ENCODE results near the gene IFITM10. TPM values are rescaled to one million over a fixed set of nuclear protein-coding genes. Genes with fewer than 3 reads are reported as not detected.
A peak's percentile ranks its signal among the peaks of the same experiment; 100 is the strongest.

The IFITM10 gene
- polyA plus RNA-seq, 3 donors: 0.19 to 0.34 (median 0.31) TPM

DNA sequence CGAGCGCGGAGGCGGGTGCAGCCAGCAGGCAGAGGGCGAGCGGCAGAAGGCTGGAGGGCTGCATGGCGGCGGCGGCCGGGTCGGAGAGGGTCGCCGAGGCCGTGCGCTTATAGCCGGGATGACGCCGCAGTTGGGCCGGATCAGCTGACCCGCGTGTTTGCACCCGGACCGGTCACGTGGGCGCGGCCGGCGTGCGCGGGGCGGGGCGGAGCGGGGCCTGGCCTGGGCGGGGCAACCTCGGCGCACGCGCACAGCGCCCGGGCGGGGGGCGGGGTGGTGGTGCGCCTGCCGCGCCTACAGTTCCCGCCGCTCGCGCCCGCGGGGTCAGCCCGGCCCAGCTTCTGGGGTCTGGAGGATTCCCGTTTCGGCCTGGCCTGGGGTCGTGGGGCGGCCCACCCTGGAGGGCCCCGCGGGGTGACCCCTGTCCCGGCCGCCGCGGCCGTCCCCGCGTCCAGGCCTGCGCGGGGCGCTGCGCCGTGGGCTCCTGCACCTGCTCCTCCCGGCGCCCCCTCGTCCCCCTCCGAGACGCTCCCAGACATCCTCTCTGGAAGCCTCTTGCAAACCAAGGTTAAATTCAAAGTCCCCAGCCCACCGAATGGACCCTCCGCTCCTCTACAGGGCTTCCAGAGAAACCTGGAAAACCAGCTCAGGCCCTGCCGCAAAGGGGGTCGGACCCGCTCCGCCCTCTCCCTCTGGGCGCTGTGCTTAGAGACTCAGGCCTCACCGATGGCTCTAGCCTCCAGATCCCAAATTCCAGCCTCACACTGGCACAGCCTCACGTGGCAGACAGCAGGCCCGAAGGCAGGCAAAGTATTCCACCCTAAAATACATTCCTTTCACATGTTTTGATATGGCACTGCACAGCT is 13.6 kb upstream of the IFITM10 start, which contains the start of gene CTSD:
Gene CTSD, minus strand, starts transcription at position 132 of the 866 bp plus-strand sequence. Its CDS starts 68 bp downstream, at position 64.
- peak; percentile 69 for DNase-seq

DNA sequence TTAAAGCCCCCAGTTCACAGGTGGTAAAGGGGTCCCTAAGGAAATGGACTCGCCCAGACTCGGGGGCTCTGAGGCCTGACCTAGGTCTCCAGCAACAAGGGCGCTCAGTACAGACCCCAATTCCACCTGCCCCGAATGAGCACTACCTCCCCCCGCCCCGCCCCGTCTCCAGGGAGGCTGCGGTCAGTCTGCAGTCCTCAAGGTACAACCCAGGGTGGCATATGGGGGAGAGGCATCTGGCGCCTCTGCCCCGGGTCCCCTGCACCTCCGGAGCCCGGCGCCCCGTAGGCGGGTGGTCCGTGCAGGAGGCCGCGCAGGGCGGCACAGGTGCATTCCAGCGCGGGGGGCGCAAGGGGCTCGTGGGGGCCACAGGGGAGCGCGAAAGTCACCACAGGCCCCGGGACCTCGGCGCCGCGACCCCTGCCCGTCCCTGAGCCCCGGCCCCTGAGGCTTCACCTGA is 13.0 kb upstream of the IFITM10 start:
- DNase-seq: no peak

DNA sequence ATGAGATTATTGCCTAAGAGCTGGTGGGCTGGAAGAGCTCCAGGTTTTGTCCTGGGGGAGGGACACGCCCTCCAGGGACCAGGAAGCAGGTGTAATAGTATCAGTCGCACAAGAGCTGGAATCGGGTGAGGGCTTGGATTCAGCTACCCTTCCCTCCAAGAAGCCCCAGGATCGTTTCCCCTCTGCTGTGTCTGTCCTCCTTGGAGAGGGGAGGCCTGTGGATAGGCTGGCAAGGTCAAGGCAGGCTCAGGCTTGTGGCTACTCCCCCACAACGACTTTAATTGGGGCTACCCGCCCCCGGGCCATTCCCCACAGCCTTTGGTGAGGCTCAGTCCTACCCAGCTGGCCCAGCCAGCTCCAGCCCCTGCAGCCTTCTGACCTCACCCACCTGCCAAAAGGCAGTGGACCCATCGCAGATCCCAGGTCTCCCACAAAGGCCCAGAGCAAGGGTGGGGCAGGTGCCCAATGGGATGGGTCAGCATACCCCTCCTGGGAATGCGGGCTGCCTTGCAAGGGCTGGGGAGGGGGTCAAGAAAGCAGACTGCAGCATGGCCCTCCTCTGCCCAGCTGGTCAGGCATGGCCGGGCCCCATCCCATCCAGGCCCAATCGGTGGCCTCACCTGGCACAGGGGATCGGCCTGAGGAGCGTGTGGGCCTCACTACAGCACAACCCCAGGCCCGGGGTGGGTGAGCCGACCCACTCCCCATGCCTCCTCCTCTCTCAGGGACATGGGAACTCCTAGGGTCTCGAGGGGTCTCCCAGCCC is 12.3 kb upstream of the IFITM10 start:
- no peak for DNase-seq

DNA sequence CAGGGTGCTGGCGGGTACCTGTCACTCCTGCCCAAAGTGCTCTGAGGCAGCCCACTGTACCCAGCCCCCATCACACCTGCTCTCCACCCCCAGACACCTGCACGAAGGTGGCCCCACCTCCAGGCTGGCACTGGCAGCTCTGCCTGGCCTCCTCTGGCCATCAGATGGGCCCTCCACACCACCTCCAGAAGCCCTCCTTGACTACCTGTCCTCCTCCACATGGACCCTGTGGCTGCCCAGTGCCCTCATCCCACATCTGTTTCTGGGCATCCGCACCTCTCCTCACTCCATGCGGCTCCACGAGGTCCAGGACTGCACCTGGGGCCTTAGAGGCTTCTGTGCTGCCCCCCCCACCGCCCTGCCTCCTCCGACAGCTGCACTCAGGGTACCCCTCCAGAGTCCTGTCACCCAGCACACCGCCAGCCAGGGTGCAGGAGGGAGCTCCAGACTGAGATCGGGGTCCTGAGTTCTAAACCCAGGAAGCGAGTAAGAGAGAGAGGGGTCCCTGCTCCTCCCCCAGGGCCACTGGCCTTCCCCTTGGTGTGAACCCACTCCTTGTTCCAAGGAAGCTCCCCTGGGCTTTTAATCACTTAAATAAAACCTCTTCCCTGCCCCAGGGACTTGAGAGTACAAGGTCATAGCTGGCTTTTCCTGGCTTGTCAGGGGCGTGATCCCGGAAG is 11.6 kb upstream of the IFITM10 start:
- no peak for DNase-seq

DNA sequence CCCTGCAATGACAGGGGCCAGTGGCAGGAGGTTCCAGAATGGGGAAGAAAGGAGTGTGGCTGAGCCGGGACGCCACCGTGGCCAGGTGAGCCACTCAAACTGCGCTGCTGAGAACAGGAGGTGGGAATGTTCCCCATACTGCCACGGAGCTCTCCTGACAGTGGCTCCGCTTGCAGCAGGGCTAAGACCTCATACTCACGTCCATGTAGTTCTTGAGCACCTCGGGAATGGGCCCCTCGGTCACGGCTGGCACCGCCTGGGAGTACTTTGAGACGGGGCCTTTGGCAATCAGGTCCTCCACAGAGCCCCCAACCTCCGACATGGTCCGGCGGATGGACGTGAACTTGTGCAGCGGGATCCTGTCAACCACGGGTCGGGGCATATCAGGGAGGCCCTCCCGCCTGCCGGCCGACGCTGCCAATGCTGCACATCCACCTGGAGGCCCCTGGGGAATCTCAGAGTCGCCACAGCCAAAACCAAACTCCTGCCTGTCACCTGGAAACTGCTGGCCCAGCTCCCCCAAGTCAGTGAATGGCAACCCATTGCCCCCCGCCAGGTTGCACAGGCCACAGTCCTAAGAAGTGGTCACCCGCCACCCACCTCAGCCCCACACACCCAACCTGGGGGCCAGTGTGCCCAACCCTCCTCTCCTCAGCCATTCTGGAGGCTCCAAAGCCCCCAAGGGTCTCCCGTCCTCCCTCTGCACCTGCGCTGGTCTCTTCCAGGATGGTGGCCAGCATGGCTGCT is 10.9 kb upstream of the IFITM10 start:
- no peak for DNase-seq

DNA sequence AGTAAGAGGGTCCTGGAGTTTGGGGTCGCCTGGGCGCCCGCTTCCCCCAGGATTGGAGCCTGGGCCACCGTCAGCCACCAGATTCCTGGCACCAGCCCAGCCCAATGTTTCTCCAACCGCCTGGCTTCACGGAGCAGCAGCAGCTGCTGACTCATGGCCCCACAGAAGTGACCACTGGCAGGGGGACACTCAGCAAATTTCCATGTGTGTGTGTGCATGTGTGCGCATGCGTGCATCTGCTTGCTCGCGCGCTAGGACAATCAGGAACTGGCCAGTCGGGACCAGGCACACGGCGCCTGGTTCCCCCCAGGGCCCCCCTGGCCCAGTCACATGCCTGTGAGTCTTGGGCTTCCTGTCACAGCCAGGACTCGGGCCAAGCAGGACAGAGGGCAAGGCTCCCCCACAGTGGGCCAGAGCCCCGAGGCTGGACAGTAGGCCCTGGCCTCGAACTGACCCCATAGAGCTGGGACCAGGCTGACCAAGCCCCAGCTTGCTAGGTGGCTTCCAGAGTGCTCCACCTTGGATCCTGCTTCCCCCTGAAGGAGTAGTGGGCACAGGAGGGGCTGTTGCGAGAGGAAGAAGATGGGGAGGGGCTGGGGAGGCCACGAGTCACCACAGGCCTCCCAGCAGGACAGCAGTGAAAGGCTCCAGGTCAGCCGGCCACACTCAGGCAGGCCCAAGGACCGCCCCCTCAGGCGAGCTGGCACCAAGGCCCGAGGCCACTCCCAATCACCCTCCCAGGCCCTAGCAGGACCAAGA is 10.1 kb upstream of the IFITM10 start:
- DNase-seq: no peak

DNA sequence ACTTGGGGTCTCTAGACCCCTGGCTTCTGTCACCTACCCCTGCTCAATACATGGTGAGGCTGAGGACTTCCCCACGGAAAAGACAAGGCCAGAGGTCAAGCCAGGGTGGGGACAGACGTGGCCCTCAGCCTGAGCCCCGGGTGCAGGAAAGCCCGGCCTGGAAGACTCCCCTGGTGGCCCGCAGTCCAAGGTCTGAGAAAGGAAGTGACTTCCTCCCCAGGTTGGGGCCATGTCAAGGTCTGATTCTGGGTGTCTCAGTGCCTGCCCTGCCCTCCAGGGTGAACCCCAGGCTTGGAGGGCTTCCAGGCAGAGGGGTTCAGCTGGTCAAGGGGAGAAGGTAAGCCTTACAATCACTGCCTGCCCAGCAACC is 9.4 kb upstream of the IFITM10 start:
- no peak for DNase-seq

DNA sequence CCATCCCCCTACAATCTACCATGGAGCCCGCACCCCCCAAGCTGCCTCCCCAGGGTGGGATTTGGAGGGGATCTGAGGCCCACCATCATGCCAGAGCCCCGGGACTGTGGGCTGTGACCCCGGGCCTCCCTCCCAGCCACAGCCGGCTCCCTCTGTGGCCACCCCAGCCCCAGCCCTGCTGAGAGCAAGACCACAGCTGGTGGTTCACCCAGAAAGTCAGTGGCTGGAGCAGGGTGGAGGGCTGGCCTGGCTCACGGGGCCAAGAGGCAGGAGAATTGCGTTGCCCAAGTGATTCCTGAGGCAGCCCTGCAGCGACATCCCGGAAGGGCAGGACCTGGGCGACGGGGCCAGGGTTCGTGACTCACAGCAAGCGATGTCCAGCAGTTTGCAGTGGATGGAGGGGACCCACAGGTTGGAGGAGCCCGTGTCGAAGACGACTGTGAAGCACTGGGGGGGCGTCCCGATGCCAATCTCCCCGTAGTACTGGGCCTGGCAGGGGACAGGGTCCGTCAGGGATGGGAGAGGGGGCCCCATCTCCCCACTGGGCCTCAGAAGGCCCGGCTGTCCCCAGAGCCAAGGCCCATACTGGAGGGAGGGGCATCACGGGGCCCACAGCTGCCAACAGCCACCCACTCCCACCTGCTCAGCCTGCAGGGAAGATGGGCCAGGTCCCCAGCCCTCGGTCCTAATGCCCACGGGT is 8.9 kb upstream of the IFITM10 start:
- no peak for DNase-seq

DNA sequence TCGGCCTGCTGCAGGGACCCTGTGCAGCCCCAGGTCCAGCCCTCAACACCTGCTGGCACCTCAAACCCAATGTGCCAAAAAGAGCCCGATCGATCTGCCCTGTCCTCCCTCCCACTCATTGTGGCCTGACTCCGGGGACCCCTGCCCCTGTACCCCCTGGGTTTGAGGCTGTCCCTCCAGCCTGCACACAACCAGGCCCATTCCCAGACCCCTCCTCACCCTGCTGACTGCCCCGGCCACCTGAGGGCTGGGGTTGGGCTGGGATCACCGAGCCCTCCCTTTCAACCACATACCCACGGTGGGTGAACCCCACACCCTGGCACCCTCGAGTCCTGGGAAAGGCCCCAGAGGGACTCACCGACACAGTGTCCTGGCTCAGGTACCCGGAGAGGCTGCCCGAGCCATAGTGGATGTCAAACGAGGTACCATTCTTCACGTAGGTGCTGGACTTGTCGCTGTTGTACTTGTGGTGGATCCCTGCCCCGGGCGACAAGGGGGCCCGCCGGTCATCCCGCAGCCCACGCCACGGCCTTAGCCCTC is 8.3 kb upstream of the IFITM10 start:
- no peak for DNase-seq

DNA sequence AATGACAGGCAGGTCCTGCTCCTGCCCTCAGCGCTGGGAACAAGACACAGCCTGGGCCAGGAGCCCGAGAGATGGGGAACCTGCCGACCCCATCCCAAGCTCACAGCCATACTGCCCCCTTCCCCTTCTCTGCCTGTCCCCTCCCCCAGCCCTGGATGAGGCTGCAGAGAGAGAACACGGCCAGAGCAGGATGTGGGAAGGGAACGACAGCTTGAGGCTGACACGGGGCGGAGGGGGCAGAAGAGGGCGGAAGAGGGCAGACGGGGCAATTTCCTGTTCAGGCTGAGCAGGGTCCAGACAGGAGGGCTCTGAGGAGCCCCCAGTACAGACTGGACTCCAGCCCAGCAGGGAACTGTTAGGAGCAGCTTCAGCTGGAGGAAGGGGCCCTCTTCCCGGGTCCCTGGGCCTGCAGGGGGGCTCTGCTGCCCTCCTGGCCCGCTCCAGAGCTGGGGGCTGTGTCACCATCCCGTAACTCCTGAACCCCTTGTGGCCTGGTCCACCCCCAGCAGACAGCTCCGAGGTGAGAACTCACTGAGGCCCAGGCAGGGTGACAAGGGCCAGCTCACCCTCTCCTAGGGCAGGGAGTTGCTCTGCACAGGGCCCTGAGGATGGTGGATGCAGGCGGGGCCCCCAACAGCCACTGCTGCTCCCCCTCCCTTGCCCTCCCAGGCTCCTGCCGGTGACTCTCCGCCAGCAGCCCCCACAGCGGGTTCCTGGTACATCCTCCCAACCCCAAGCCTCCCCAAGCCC is 7.6 kb upstream of the IFITM10 start:
- no peak for DNase-seq

DNA sequence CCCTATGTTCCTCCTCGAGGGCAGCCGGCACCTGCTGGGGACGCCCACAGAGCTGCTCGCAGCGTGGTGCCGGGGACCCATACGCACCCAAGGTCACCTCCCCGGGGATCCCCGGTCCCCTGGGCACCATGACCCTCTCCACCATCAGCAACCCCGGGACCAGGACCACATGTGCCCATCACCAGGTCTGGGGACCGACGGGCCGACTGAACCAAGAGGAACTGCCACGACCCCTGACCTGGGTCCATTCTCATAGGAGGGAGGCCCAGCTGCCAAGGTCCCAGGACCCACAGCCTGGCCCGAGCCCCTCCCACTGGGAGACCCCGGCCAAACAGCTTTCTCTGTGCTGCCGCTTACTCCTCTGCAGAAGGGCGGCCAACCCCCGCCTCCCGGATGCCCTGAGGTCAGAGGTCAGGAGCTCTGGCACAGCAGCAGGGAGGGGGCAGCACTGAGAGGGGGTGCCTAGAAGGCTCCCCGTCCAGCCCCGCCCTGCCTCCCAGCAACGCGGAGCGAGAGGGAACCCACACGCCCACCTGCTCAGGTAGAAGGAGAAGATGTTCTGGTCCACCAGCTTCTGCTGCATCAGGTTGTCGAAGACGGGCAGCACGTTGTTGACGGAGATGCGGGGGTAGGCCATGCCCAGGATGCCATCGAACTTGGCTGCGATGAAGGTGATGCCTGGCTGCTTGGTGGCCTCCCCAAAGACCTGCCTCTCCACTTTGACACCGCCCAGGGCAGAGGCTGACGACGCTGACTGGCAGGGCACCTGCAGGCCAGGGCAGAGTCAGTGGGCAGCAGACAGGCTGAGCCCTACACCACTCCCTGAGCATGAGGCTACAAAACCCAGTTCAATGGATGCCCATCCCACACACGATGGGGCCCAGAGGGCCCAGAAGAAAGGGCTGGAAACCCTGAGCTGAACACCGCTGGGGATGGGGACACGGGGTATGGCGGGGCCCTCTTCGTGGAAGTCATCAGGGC is 6.7 kb upstream of the IFITM10 start:
- no peak for DNase-seq

DNA sequence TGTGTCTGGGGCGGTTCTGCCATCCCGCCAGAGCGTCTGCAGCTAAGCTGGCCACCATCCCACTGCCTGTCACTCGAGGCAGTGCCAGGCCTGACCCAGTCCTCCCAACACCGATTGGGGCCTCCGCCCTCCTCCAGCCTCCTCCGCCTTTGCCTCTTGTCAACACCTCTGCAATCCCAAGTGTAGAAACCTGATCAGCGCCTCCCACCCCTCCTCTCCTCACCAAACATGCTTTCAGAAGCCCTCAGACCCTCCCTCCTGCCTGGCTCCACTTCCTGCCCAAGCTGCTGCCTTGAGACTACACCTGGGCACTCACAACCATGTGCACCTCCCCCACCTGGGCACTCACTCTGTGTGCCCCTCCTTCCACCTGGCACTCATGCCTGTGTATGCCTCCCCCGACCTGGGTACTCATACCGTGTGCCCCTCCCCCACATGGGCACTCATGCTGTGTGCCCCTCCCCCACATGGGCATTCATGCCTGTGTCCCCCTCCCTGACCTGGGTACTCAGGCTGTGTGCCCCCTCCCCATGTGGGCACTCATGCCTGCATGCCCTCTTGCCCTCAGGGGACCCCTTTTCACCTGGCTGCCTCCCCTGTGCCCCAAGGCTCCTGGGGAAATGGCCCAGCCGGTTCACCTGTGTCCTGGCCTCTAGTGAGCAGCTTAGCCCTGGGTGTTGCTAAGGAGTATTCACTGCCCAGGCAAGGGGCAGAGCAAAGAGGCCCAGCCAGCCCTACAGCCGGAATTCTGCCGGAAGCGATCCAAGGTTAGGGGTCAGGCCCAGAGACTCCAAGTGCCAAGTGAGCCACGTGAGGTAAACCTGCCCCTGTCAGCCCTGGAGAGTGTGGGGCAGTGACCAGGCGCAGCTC is 5.5 kb upstream of the IFITM10 start:
- peak; percentile 74 for DNase-seq

DNA sequence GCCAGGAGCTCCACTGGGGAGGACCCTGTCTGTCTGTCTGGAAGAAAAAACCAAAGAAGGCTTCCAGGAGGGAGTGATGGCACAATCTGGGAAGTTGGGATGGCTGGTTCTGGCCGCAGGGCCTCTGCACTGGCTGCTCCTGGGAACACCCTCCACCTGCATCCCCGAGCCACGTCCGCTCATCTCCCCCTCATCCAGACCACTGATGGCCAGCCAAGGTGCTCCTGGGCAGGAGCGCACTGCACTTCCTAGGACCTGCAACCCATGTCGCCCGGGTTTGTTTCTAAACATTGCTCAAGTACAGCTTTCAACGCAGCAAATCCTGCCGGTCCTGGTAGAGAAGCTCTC is 4.9 kb upstream of the IFITM10 start:
- no peak for DNase-seq

DNA sequence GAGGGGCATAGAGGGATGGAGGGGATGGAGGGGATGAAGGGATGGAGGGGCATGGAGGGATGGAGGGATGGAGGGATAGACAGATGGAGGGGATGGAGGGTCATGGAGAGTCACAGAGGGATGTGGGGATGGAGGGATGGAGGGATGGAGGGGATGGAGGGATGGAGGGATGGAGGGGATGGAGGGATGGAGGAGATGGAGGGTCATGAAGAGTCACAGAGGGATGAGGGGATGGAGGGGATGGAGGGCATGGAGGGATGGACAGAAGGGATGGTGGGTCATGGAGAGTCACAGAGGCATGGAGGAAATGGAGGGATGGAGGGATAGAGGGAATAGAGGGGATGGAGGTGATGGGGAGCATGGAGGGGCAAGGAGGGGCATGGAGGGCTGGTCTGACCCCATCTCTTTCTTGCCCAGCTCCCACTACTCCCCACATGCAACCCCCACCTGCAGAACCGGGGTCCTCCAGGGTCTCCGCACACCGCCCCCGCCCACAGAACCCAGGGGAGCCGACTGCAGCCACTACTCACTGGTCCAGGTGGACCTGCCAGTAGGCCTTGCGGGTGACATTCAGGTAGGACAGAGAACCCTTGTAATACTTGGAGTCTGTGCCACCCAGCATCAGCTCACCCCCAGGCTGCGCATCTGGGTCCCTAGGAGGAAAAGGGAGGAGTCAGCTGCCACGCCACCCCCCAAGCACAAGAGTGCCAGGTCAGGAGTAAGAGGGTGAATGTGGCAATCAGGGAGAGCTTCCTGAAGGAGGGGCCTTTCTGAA is 4.2 kb upstream of the IFITM10 start:
- no peak for DNase-seq

DNA sequence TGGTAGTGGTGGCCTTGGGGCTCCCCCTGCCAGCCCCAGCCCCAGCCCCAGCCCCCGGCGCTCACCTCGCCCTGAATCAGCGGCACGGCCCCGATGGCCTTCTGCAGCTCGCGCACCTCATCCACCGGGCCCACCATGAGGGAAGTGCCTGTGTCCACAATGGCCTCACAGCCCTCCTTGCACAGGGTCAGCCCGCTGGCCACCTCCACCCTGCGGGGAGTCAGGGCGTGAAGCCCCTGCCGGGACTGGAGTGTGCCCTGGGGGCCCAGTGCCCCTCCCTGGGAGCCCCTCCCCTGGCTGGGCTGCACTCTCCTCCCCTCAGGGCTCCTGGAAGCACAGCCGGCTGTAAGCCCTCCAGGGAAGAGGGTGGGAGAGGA is 3.5 kb upstream of the IFITM10 start:
- DNase-seq: no peak

DNA sequence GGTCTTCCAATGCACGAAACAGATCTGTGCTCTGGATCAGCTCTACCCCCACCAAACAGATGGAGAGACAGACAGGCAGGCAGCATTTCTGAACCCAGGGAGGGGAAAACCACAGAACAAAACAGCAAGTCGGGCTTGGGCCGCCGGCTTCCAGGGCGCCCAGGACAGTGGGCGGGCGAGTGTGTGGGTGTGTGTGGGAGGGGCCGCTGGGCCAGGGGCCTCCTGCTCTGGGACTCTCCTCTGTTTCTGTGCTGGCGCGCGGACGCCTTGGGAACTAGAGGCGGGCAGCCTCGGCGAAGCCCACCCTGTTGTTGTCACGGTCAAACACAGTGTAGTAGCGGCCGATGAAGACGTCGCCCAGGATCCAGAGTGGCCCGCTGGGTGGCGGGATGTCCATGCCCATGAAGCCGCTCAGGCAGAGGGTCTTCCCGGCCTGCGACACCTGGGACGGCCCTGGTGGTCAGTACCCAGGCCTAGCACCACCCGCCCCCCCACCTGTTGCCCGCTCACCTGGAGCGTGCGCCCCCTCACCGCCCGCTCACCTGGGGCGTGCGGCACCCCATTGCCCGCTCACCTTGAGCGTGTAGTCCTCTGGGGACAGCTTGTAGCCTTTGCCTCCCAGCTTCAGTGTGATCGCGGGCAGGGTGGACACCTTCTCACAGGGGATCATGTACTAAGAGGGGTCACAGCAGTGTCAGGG is 3.0 kb upstream of the IFITM10 start:
- DNase-seq: no peak

Measured in renal pelvis (tissue), 4 donors.